GM21447 (cell line): ENCODE measurements around the gene CPHXL2.
A peak's percentile ranks its signal among the peaks of the same experiment; 100 is the strongest.

Experiments
- ATAC-seq: cut with Tn5 transposase; IDR thresholded peaks from one replicate; pipeline ENCODE4 v1.9.1; 2021; ENCODE audit not compliant: unreplicated experiment

Gene CPHXL2

DNA sequence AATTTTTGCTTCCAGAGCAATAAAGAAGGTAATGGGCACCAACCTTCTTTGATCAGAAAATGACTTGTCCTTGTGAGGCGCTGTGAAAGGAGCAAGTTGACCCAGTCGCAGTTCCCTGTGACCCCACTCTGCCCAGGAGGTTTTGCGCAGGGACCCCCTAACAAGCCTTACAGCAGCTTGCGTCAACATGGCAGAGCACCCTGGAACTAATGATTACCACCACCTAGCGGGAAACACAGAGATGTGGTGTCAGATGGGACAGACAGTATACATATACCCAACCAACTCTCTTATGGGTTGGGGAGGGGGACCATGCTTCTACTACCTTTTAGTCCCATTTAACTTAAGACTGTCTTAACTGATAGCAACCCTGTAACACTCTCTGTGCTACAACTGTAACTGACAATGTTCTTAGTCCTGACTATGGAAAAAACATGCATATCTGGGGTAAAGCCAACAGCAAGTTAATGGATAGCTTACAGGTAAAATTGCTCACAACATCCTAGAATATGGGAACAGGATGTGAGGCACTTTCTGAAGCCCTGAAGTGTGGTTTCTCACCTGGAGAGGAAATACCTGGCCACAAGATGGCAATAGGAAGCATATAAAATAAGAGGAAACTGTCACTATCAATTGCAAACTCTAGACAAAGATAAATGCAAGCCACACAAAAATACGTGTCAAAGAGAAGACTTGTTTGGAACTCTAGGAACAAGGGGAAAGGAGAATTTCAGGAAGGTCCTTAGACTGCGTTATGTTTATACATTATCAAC, 32.4 kb downstream of the CPHXL2 start:
- ATAC-seq, result no peak

DNA sequence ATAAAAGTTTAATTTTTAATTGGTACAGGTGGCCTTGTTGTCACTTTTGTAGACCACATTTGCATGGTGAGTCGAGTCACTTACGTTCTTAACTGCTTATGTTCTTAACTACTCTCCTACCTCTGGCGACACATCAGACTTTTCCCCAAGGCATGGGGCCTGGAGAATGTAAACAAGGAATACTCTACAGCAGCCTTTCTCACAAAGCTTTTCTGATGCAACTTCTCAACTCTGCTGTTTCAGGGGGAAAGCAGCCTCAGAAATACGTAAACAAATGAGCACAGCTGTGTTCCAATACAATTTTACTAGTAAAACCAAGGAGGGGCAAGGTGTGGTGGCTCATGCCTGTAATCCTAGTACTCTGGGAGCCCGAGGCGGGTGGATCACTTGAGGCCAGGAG, 36.2 kb downstream of the CPHXL2 start:
- no peak for ATAC-seq

DNA sequence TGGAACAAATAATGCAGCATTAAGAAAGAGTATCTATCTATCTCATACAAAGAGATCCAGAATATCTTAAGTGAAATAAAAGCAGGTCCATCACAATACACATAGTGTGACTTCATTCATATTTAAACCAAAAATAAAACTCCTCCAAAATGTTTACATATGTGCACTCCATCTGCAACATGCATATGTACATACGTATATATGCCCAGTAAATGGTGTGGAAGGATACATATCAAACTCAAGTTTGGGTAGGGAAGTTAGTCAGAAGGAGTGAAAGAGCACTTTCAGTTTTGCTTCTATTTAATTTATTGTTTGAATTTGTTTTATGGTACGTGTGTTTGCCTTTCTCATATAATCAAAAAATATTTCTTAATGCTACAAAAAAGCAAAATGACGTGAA, 41.8 kb downstream of the CPHXL2 start:
- ATAC-seq, result no peak

DNA sequence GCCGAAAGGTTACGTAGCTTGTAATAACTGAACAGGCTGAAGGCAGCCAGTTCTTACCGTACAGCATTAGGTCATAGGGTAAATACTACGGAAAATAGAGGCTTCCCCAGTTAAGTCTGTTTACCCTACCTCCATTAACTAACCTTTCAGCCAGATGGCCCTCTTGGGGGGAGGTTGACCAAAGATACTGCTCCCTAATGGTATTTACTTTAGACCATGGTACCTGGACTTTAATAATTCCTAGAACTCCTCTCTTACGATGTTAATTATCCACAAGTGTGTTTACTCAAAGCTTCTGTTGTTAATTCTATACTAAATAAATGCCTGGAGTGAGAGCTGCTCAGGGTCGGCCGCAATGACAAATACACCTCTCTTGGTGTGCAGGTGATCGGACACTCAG, 44.0 kb downstream of the CPHXL2 start:
- no peak for ATAC-seq

DNA sequence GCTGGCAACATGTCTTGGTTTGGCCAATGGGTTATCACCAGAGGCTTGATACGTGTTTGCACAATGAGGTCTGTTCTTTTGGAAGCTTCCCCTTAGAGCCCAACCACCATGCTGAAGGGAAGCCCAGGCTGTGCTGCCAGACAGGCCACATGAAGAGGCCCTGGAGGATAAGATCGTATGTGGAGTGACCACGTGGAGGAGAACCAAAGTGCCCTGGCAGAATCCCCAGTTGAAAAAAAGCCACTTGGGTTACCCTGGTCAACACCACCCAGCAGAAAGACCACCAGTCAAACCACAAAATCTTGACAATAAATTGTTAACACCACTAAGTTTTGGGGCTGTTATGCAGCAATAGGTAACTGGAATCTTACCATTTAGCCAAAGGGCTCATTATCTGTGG, 46.8 kb downstream of the CPHXL2 start:
- no peak for ATAC-seq

DNA sequence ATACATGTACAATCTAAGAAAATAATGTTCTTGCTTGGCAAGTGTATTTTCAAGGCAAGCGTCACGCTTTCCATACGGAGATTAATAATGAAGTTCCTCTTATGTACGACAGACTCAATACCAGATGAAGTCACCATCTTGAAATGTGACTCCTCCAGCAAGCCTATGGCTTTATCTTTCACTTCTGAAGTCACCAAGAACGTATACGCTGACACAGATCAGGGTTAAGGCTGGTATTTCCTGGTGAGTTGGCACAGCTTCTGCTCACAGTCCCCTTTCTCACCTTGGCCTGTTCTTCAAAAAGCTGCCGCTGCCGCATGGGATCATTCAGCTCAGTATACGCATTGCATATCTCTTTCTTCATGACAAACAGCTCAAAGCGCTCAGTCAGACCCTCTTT, 47.7 kb downstream of the CPHXL2 start:
- no peak for ATAC-seq

DNA sequence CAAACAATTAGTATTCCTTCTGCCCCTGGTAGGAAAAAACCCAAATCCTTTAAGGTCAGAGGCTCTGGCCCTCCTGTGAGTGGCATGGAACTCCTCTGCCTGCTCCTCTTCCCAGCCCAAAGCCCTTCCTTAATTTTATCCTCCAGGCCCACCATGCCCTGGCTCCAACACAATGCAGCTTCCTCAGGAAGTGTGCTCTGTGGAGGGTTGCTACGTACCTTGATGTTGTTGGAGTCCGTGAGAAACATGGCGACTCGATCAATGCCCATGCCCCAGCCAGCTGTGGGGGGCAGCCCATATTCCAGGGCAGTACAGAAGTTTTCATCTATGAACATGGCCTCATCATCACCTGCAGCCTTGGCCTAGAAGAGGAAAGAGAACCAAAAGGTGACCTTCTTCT, 48.5 kb downstream of the CPHXL2 start:
- ATAC-seq, result no peak

DNA sequence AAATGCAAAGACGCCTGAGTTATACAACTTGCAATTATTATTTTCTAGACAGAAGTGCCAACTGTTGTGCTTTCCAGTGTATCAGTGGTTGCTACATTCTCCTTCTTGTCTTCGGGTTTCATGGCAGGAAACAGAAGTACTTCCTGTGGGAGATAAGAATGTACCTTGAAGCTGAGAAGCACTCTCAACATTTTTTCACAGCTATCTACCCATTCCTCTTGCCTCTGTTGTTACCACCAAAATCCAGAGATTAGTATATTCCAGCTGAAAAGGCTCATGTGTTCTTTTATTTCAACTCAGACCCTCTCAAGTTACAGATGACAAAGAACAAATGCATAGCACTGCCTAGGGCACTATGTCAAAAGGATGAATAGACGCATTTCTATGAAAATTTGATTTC, 49.0 kb downstream of the CPHXL2 start:
- no peak for ATAC-seq

DNA sequence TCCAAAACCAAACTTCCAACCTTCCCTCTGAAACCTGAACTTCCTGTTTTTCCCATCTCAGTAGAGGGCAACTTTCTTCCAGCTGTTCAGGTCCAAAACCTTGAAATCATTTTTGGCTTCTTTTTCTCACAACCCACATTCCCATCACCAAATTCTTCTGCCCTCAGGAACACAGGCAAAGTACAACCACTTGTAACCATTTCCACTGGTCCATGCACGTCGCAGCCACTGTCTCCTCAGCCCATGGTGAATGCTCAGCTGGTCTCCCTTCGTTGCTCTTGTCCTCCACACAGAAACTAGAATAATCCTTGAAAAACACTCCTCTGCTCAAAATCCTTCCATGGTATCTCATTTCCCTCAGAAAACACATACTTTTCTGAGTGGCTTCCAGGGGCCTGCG, 50.0 kb downstream of the CPHXL2 start:
- no peak for ATAC-seq

DNA sequence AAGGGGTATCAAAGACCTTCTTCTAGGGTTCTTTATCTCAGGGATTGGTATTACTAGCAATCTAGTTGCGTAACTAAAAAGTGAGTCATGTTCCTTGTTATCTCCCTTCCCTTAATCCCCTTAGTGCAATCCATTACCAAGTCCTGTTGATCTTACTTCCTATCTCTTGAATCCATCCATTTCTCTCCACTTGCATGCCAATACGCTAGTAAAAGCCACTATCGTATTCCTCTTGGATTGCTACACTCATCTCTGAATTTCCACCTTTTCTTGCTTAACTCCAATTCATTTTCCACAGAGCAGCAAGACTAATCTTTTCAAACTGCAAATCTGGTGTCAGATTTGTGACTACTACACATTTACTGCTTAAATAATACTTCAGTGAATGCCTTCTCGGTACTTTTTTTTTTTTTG, 51.9 kb downstream of the CPHXL2 start:
- no peak for ATAC-seq

DNA sequence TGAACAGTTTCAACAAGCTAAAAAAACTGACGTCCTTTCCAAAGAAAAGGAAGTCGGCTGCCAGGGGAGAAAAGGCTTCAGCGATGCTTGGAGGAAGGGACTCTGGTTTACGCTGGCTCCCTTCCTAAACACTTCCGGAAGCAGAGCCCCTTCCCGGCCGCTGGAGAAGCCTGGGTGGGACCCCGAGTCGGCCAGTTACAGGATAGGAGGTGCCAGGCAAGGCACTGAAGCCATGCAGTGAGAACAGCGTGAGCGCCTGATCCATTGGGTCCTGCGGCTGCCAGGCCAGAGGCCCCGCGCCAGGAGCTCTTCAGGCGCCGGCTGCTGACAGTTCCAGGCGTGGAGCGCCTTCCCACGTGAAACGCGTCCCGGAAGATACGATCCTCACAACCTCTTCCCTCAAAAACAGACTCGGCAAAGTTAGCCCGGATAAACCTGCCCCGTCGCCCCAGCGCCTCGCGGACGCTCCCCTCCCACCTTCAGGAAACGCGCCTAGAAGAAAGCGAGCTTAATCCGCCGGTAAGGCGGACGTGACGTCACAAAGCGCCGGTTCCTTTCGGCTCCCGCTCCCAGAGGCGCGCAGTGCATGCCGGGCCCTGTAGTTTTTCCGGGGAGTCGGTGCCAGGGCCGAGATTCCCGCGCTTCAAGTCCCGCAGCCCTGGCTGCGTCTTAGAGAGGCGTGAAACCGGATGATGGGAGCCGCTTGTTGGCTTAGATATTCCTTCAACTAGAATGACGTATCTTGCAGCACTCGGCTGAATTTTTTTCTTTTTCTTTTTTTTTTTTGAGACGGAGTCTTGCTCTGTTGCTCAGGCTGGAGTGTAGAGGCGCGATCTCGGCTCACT, 53.8 kb downstream of the CPHXL2 start, which contains the start of gene ADAT1:
Gene ADAT1, minus strand, starts transcription at position 521 of the 845 bp plus-strand sequence. CDS start 2,482 bp downstream, outside the sequence.
- peak; percentile 96 for ATAC-seq

DNA sequence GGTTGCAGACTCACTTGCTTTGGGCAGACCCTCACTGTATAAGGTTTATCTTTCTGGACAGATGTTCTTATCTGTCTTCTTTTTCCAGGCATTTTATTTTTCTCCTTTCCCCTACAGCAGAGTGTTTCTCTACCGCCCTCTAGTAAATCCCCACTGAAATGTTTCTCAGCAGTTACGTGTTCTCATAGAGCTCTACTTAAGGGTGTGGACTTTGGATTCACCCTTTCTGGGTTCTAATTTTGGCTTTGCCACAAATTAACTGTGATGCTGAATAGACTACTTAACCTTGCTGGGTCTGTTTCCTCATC, 55.7 kb downstream of the CPHXL2 start:
- no peak for ATAC-seq

DNA sequence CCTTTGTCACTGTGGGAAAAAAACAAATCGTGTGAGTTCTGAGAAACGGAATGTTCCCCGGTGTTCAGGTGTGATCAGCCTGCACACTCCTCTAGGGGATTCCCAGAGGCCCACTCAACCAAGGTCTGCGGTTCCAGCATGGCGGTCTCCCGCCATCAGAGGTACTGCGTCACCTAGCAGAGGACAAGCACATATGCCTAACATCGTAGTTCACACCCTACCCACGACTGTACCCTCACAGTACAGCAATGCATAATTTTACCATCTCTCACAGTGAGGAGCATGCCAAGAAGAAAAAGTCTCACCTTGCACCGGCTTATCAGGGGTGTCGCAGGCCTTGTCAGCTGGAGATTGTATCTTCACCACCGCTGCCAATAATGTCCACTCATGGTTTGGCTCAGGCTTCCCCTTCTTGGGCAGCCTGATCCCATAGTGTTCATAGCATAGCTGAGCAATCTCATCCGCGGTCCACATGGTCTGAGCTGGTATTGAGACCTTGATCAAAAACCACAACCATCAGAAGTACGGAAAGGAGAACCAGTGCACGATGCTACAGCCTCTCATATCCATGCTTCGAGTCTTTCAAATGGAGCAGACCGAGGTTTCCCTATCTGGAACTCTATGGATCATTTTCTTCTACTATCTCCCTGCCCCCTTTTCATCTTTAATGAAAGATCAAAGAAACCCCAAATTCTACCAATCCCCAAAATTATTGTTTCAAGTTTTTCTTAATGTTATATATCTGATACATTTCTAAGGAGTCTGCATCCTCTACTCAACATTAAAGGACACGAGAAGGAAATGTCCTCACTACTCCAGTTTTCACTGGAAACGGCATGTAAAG, 56.3 kb downstream of the CPHXL2 start:
- no peak for ATAC-seq

DNA sequence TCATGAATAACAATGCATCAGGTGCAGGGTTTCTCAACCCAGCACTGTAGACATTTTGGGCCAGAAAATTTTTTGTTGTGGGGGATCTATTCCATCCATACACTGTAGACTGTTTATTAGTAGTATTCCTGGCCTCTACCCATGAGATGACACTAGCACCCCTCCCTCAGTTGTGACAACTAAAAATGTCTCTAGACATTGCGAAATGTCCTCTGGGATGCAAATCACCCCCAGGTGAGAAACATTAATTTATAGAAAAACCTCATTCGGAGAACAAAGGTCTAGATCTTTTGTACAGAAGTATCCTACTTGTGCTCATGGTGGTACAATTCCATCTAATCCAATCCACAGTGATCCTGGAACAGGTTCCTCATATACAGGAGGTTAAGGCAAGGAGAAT, 58.0 kb downstream of the CPHXL2 start:
- ATAC-seq, result no peak

DNA sequence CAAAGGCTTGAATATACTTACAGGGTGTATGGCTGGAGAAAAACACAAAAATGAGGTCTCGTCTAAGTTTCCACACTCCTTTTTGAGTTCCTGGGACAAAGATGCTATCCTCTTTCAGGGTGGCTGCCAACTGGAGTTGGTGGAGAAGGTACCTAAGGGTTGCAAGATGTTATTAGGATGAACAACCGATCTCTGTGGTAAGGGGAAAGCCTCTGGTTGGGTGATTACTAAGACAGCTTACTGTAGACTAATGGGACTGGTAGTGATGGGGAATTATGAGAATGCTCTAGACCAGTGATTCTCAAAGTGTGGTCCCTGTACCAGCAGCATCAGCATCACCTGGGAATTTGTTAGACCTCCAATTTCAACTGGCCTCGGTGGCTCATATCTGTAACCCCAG, 59.7 kb downstream of the CPHXL2 start:
- ATAC-seq, result no peak

DNA sequence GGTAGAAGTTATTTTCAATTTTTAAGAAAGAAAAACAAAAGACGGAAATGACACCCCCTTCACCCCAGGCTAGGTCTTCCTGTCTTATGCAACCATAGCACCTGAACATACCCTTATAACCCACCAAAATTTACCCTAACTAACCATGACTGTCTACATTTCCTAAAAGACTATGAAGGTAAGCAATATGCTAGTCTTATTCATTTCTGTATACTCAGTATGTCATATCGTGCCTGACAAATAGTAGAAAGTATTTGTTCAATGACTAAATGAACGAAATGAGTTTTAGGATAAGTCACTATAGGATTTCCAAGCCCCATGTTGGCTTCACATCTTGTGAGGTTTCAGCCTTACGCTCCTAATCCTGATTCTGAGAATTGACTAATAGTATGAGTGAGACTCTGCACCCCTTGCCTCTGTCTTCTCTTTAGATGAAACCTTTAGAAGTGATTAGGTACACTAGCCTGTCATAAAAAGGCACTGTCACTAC, 60.2 kb downstream of the CPHXL2 start:
- ATAC-seq, result no peak

DNA sequence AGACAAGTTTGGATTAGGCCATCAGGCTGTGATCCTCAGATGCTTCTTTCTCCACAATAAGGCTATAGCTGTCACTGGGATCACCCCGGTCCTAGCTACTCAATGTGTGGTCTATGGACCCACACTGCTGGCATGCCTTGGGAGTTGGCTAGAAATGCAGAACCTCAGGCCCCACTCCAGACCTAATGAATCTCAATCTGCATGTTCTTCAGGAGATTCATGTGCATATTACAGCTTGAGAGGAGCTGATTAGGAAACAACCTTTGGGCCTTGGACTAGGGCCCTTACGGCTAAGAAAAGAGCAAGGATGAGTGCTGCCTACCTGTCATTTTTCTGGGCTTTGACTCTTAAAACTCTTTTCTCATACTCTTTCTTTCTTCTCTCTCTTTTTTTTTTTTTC, 61.2 kb downstream of the CPHXL2 start:
- no peak for ATAC-seq

DNA sequence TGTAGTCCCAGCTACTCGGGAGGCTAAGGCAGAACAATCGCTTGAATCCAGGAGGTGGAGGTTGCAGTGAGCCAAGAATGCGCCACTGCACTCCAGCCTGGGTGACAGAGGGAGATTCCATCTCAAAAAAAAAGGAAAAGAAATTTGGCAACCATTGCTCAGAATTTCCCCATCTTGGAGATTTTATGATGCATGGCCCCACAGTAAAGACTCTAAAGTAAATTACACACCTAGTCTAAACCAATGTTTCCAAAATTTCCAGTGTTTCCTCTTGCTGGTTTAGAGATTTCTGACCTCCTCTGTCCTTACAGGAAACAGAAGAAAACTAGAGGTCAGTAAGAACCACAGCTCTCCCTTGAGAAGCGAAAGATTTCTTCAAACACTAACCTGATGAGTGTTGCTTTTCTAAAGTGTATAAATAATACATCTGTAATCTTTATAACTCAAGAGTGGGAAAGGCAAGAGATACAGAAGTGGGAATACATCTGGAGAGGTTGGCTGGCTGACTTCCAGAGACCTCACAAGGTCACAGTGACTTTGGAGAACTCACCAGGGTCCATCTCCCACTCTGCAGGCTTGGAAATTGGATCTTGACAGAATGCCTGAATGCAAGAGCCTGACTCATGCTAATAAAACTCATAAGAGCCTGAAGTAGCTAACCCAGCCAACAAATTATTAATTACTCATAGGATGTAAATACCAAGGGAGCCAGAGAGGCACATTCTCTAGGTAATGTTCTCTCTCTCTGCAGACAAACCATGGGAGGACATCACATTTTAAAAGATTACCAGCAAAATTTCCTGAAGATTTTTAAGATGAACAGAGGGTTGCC, 62.5 kb downstream of the CPHXL2 start:
- ATAC-seq, result no peak
